Measurements from ENCODE around the gene NUP54. TPM values are rescaled to one million over a fixed set of nuclear protein-coding genes. Genes with fewer than 3 reads are reported as not detected.

NUP54 gene
- total RNA-seq, 1 experiment from 2014 or later, result 84.5 TPM

DNA sequence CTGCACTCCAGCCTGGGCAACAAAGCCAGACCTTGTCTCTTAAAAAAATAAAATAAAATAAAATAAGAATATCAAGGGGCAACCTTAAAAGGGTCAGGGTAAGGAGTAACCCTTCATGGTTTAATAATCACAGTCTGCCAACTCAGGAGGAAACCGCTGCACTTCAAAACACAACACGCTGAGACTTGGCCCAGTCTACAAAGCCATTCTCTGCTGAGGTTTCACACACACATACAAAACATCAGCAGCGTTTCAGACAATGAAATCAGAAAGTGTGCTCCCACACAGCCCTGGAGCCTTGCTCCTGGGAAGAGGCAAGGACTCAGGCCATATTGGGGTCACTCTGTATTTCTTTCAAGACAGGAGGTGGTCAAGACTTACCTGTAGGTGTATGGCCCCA is 47.1 kb upstream of the NUP54 start:
- no peak overlapping the region for H3K27ac Mint-ChIP-seq
- DNase-seq (ENCODE audit: low spot score) (no peak), ATAC-seq (no peak)
- ChIA-PET POLR2A (no interaction called here), CTCF (no interaction called here)
- peaks cover 23% of the 10 kb centered on the region for H3K4me1 Mint-ChIP-seq
- TF ChIP-seq, protein P1, sequence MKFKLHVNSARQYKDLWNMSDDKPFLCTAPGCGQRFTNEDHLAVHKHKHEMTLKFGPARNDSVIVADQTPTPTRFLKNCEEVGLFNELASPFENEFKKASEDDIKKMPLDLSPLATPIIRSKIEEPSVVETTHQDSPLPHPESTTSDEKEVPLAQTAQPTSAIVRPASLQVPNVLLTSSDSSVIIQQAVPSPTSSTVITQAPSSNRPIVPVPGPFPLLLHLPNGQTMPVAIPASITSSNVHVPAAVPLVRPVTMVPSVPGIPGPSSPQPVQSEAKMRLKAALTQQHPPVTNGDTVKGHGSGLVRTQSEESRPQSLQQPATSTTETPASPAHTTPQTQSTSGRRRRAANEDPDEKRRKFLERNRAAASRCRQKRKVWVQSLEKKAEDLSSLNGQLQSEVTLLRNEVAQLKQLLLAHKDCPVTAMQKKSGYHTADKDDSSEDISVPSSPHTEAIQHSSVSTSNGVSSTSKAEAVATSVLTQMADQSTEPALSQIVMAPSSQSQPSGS (CRISPR knock-in tag; IDR thresholded peaks at IDR 0.05; ENCODE audit: borderline replicate concordance, low read depth), result no peak
- TF ChIP-seq EMX1 (CRISPR knock-in tag; IDR thresholded peaks at IDR 0.05), result no peak
- TF ChIP-seq, protein P2, sequence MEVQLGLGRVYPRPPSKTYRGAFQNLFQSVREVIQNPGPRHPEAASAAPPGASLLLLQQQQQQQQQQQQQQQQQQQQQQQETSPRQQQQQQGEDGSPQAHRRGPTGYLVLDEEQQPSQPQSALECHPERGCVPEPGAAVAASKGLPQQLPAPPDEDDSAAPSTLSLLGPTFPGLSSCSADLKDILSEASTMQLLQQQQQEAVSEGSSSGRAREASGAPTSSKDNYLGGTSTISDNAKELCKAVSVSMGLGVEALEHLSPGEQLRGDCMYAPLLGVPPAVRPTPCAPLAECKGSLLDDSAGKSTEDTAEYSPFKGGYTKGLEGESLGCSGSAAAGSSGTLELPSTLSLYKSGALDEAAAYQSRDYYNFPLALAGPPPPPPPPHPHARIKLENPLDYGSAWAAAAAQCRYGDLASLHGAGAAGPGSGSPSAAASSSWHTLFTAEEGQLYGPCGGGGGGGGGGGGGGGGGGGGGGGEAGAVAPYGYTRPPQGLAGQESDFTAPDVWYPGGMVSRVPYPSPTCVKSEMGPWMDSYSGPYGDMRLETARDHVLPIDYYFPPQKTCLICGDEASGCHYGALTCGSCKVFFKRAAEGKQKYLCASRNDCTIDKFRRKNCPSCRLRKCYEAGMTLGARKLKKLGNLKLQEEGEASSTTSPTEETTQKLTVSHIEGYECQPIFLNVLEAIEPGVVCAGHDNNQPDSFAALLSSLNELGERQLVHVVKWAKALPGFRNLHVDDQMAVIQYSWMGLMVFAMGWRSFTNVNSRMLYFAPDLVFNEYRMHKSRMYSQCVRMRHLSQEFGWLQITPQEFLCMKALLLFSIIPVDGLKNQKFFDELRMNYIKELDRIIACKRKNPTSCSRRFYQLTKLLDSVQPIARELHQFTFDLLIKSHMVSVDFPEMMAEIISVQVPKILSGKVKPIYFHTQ (CRISPR knock-in tag; IDR thresholded peaks at IDR 0.05), result no peak
- no peak for TF ChIP-seq NR2C2 (CRISPR knock-in tag; IDR thresholded peaks at IDR 0.05)
- TF ChIP-seq FOXJ3 (CRISPR knock-in tag; IDR thresholded peaks at IDR 0.05; ENCODE audit: borderline replicate concordance), result no peak
- no peak for TF ChIP-seq JAZF1 (CRISPR knock-in tag; IDR thresholded peaks at IDR 0.05)
- TF ChIP-seq, protein P3, sequence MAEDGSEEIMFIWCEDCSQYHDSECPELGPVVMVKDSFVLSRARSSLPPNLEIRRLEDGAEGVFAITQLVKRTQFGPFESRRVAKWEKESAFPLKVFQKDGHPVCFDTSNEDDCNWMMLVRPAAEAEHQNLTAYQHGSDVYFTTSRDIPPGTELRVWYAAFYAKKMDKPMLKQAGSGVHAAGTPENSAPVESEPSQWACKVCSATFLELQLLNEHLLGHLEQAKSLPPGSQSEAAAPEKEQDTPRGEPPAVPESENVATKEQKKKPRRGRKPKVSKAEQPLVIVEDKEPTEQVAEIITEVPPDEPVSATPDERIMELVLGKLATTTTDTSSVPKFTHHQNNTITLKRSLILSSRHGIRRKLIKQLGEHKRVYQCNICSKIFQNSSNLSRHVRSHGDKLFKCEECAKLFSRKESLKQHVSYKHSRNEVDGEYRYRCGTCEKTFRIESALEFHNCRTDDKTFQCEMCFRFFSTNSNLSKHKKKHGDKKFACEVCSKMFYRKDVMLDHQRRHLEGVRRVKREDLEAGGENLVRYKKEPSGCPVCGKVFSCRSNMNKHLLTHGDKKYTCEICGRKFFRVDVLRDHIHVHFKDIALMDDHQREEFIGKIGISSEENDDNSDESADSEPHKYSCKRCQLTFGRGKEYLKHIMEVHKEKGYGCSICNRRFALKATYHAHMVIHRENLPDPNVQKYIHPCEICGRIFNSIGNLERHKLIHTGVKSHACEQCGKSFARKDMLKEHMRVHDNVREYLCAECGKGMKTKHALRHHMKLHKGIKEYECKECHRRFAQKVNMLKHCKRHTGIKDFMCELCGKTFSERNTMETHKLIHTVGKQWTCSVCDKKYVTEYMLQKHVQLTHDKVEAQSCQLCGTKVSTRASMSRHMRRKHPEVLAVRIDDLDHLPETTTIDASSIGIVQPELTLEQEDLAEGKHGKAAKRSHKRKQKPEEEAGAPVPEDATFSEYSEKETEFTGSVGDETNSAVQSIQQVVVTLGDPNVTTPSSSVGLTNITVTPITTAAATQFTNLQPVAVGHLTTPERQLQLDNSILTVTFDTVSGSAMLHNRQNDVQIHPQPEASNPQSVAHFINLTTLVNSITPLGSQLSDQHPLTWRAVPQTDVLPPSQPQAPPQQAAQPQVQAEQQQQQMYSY (CRISPR knock-in tag; IDR thresholded peaks at IDR 0.05), result no peak
- peaks cover 3% of the 10 kb centered on the region; the same call in 1 of the 2 replicates for H3K27me3 Mint-ChIP-seq (ENCODE audit: low read depth)
- peaks cover 38% of the 10 kb centered on the region for H3K9me3 Mint-ChIP-seq
- H3K36me3 Mint-ChIP-seq, result peaks cover 45% of the 10 kb centered on the region
- H3K4me3 Mint-ChIP-seq, result no peak overlapping the region

DNA sequence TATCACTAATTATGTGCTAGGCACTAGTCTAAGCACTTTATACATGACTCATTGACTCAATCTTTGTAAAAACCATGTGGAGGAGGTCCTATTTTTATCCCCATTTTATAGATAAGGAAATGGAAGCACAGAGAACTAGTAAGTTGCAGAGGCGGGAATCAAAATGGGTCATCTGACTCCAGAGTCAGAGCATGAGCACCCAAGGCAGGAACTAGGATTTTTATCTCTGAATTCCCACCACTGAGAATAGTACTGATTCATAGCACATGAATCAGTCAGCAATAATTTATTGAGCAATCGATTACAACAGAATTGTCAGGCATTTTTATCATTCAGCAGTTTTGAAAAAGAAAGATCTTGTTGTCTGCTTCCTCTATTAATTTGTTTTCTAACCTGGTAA is 46.1 kb upstream of the NUP54 start:
- ATAC-seq, result no peak
- peaks cover 15% of the 10 kb centered on the region for H3K4me1 Mint-ChIP-seq
- peaks cover 3% of the 10 kb centered on the region; the same call in 1 of the 2 replicates for H3K27me3 Mint-ChIP-seq (ENCODE audit: low read depth)
- peaks cover 38% of the 10 kb centered on the region for H3K9me3 Mint-ChIP-seq
- H3K27ac Mint-ChIP-seq, result no peak overlapping the region
- ChIA-PET POLR2A (no interaction called here), CTCF (no interaction called here)
- H3K4me3 Mint-ChIP-seq, result no peak overlapping the region
- peaks cover 45% of the 10 kb centered on the region for H3K36me3 Mint-ChIP-seq
- no peak for DNase-seq (ENCODE audit: low spot score)
- TF ChIP-seq, protein P4, sequence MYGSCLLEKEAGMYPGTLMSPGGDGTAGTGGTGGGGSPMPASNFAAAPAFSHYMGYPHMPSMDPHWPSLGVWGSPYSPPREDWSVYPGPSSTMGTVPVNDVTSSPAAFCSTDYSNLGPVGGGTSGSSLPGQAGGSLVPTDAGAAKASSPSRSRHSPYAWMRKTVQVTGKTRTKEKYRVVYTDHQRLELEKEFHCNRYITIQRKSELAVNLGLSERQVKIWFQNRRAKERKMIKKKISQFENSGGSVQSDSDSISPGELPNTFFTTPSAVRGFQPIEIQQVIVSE (CRISPR knock-in tag; IDR thresholded peaks at IDR 0.05; ENCODE audit: borderline replicate concordance), result no peak
- TF ChIP-seq ZNF317 (CRISPR knock-in tag; IDR thresholded peaks at IDR 0.05; ENCODE audit: borderline replicate concordance, low read depth) (no peak), ELF4 (CRISPR knock-in tag; IDR thresholded peaks at IDR 0.05; ENCODE audit: low read depth) (no peak), ATF1 (CRISPR knock-in tag; IDR thresholded peaks at IDR 0.05) (no peak), KAT7 (CRISPR knock-in tag; IDR thresholded peaks at IDR 0.05; ENCODE audit: borderline replicate concordance) (no peak), ZNF396 (CRISPR knock-in tag; IDR thresholded peaks at IDR 0.05; ENCODE audit: borderline replicate concordance) (no peak), IRF2 (CRISPR knock-in tag; IDR thresholded peaks at IDR 0.05; ENCODE audit: borderline replicate concordance, low read depth) (no peak), ZNF232 (CRISPR knock-in tag; IDR thresholded peaks at IDR 0.05) (no peak)
- TF ChIP-seq, protein P5, sequence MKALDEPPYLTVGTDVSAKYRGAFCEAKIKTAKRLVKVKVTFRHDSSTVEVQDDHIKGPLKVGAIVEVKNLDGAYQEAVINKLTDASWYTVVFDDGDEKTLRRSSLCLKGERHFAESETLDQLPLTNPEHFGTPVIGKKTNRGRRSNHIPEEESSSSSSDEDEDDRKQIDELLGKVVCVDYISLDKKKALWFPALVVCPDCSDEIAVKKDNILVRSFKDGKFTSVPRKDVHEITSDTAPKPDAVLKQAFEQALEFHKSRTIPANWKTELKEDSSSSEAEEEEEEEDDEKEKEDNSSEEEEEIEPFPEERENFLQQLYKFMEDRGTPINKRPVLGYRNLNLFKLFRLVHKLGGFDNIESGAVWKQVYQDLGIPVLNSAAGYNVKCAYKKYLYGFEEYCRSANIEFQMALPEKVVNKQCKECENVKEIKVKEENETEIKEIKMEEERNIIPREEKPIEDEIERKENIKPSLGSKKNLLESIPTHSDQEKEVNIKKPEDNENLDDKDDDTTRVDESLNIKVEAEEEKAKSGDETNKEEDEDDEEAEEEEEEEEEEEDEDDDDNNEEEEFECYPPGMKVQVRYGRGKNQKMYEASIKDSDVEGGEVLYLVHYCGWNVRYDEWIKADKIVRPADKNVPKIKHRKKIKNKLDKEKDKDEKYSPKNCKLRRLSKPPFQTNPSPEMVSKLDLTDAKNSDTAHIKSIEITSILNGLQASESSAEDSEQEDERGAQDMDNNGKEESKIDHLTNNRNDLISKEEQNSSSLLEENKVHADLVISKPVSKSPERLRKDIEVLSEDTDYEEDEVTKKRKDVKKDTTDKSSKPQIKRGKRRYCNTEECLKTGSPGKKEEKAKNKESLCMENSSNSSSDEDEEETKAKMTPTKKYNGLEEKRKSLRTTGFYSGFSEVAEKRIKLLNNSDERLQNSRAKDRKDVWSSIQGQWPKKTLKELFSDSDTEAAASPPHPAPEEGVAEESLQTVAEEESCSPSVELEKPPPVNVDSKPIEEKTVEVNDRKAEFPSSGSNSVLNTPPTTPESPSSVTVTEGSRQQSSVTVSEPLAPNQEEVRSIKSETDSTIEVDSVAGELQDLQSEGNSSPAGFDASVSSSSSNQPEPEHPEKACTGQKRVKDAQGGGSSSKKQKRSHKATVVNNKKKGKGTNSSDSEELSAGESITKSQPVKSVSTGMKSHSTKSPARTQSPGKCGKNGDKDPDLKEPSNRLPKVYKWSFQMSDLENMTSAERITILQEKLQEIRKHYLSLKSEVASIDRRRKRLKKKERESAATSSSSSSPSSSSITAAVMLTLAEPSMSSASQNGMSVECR (CRISPR knock-in tag; IDR thresholded peaks at IDR 0.05; ENCODE audit: borderline replicate concordance), result no peak
- TF ChIP-seq, protein P6, sequence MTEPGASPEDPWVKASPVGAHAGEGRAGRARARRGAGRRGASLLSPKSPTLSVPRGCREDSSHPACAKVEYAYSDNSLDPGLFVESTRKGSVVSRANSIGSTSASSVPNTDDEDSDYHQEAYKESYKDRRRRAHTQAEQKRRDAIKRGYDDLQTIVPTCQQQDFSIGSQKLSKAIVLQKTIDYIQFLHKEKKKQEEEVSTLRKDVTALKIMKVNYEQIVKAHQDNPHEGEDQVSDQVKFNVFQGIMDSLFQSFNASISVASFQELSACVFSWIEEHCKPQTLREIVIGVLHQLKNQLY (CRISPR knock-in tag; IDR thresholded peaks at IDR 0.05), result no peak
- TF ChIP-seq, protein P7, sequence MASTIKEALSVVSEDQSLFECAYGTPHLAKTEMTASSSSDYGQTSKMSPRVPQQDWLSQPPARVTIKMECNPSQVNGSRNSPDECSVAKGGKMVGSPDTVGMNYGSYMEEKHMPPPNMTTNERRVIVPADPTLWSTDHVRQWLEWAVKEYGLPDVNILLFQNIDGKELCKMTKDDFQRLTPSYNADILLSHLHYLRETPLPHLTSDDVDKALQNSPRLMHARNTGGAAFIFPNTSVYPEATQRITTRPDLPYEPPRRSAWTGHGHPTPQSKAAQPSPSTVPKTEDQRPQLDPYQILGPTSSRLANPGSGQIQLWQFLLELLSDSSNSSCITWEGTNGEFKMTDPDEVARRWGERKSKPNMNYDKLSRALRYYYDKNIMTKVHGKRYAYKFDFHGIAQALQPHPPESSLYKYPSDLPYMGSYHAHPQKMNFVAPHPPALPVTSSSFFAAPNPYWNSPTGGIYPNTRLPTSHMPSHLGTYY (CRISPR knock-in tag; IDR thresholded peaks at IDR 0.05), result no peak

All from WTC11 (cell line).